ENCODE results near the gene AUTS2. TPM values are rescaled to one million over a fixed set of nuclear protein-coding genes. Genes with fewer than 3 reads are reported as not detected.

Gene AUTS2
- total and polyA plus RNA-seq, 4 donors: 4.9 to 24.4 (median 7.0) TPM

DNA sequence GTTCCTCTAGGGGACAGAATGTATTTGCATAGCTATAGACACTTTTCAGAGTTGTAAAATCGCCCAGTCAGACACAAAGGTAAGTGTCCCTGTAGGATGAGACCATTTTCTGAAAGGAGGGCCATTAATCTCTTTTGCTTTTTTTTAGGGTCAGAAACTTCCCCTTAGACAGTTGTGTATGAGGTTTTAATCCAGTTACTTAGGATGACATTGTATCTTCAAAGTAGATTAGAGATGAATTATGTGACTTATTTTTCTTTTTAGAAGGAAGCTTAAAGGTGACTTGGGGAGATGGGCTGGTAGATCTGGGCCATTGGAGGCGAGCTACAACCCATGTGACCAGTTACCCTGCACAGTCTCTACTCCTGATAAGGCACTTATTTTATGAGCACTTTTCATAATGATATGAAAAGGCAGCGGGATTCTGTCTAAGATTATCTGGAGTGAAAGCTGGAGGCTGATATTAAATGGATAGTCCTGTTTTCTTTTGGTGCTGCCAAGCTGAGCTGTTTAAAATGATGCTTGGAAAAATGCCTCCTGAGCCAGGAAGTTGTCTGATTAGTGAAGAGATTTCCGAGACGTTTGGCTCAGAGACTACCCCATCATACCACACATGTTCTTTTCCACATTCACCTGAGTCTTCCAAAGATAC, 264.3 kb downstream of the AUTS2 start:
- TF ChIP-seq JUND (IDR thresholded peaks at IDR 0.05) (no peak), MAX (IDR thresholded peaks at IDR 0.05) (no peak), EGR1 (IDR thresholded peaks at IDR 0.05; ENCODE audit: low read depth in 2 of 2) (no peak), HNF4A (conservative IDR thresholded peaks at IDR 0.05) (no peak)
- H3K27ac ChIP-seq (ENCODE audit: low read depth in 1 of 2, low read length in 2 of 2): no peak overlapping the region
- 78% methylated on average over 5 of the region's 5 CpGs for WGBS
- H3K9ac ChIP-seq (ENCODE audit: low read depth in 1 of 2, low read length in 2 of 2): no peak overlapping the region
- no peaks in the 10 kb centered on the region for H3K36me3 ChIP-seq (ENCODE audit: control insufficient read depth in 4 of 4, insufficient read depth in 3 of 4, low read depth in 1 of 4, low read length in 3 of 4)
- no peak overlapping the region for H3K4me3 ChIP-seq (ENCODE audit: low read depth in 1 of 3, low read length in 3 of 3)
- H3K4me1 ChIP-seq (ENCODE audit: control insufficient read depth in 4 of 4, insufficient read depth in 4 of 4, low read length in 3 of 4): no peaks in the 10 kb centered on the region
- no peak for DNase-seq (ENCODE audit: low spot score)
- H3K9me3 ChIP-seq (ENCODE audit: control insufficient read depth in 4 of 4, low read length in 3 of 4): no peaks in the 10 kb centered on the region
- peaks cover 0 to 4% (median under 1%) of the 10 kb centered on the region in 4 donors for H3K27me3 ChIP-seq (ENCODE audit: control insufficient read depth in 4 of 4, insufficient read depth in 4 of 4, low read length in 3 of 4)

DNA sequence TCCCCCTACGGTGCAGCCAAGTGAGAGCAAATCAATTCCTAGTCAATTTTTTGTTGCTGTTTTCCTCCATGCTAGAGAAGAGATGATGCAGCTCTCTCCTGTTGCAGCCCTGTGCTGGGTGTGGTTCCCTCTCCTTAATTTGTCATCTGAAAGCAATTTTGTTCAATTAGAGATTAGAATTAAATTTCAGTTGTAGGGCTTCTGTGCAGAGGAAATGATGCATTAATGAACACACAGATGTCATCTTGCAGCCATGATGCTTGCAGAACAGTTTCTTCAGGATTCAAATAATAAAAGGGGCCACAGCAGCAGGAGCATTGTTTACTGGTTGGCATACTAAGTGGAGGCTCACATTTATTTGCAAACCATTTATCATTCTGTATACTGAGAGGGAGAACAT, 266.0 kb downstream of the AUTS2 start:
- WGBS: 80% methylated on average over 1 of the region's 1 CpG
- H3K4me3 ChIP-seq (ENCODE audit: low read depth in 1 of 3, low read length in 3 of 3): no peak overlapping the region
- no peaks in the 10 kb centered on the region for H3K9me3 ChIP-seq (ENCODE audit: control insufficient read depth in 4 of 4, low read length in 3 of 4)
- H3K27ac ChIP-seq (ENCODE audit: low read depth in 1 of 2, low read length in 2 of 2): no peak overlapping the region
- H3K36me3 ChIP-seq (ENCODE audit: control insufficient read depth in 4 of 4, insufficient read depth in 3 of 4, low read depth in 1 of 4, low read length in 3 of 4): no peaks in the 10 kb centered on the region
- H3K4me1 ChIP-seq (ENCODE audit: control insufficient read depth in 4 of 4, insufficient read depth in 4 of 4, low read length in 3 of 4): no peaks in the 10 kb centered on the region
- no peak for DNase-seq (ENCODE audit: low spot score)
- no peak for TF ChIP-seq REST (IDR thresholded peaks at IDR 0.05)
- H3K9ac ChIP-seq (ENCODE audit: low read depth in 1 of 2, low read length in 2 of 2): no peak overlapping the region
- H3K27me3 ChIP-seq (ENCODE audit: control insufficient read depth in 4 of 4, insufficient read depth in 4 of 4, low read length in 3 of 4): peaks cover 0 to 2% (median 0%) of the 10 kb centered on the region in 4 donors

DNA sequence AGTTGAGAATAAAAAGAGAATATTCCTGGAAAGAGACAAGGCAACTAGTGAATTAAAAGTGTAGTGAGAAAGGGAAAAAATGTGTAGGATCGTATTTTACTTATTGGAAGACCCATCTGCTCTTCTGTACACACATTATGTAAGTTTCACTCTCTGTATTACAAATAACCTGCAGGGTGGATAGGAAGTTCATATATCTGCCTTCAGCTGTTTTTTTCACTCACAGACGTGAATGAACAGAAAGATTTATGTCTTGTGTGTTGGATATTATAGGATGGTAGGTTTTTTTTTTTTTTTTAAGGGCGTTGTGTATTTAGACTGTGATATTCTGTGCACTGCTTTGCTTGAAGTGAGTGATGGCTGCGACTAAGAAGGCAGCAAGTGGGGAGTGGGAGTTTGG, 266.5 kb downstream of the AUTS2 start:
- no peak for DNase-seq (ENCODE audit: low spot score)
- peaks cover 0 to 2% (median 0%) of the 10 kb centered on the region in 4 donors for H3K27me3 ChIP-seq (ENCODE audit: control insufficient read depth in 4 of 4, insufficient read depth in 4 of 4, low read length in 3 of 4)
- H3K36me3 ChIP-seq (ENCODE audit: control insufficient read depth in 4 of 4, insufficient read depth in 3 of 4, low read depth in 1 of 4, low read length in 3 of 4): no peaks in the 10 kb centered on the region
- no peaks in the 10 kb centered on the region for H3K9me3 ChIP-seq (ENCODE audit: control insufficient read depth in 4 of 4, low read length in 3 of 4)
- H3K4me1 ChIP-seq (ENCODE audit: control insufficient read depth in 4 of 4, insufficient read depth in 4 of 4, low read length in 3 of 4): no peaks in the 10 kb centered on the region
- H3K27ac ChIP-seq (ENCODE audit: low read depth in 1 of 2, low read length in 2 of 2): no peak overlapping the region
- WGBS: 77% methylated on average over 4 of the region's 4 CpGs
- no peak overlapping the region for H3K9ac ChIP-seq (ENCODE audit: low read depth in 1 of 2, low read length in 2 of 2)
- no peak overlapping the region for H3K4me3 ChIP-seq (ENCODE audit: low read depth in 1 of 3, low read length in 3 of 3)
- TF ChIP-seq REST (IDR thresholded peaks at IDR 0.05) (no peak), CTCF (IDR thresholded peaks at IDR 0.05; ENCODE audit: low read depth, low read length, missing input control) (no peak), TAF1 (conservative IDR thresholded peaks at IDR 0.05) (no peak), YY1 (IDR thresholded peaks at IDR 0.05) (no peak), NR2F2 (IDR thresholded peaks at IDR 0.05) (no peak), ZBTB33 (IDR thresholded peaks at IDR 0.05) (no peak), FOXA1 (IDR thresholded peaks at IDR 0.05) (no peak), SP1 (IDR thresholded peaks at IDR 0.05) (no peak), MAX (IDR thresholded peaks at IDR 0.05) (no peak), GABPA (IDR thresholded peaks at IDR 0.05 in 1 of 2, conservative IDR thresholded peaks at IDR 0.05 in 1 of 2) (no peak), RAD21 (IDR thresholded peaks at IDR 0.05) (no peak), EGR1 (IDR thresholded peaks at IDR 0.05; ENCODE audit: low read depth in 2 of 2) (no peak)
- TF ChIP-seq, protein P1, sequence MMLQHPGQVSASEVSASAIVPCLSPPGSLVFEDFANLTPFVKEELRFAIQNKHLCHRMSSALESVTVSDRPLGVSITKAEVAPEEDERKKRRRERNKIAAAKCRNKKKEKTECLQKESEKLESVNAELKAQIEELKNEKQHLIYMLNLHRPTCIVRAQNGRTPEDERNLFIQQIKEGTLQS (IDR thresholded peaks at IDR 0.05): no peak
